ENCODE measurements around the gene CHRND. TPM values are rescaled to one million over a fixed set of nuclear protein-coding genes. Genes with fewer than 3 reads are reported as not detected.

CHRND gene
- total and polyA plus RNA-seq, 2 of the 13 experiments (the other 11 are each of a cell fraction or from before 2014, with no cell fraction given): 0.18 TPM; not detected in 1

GRCh38 chr2:232487385-232488096 is 38.4 kb upstream of the CHRND start, which contains the start of gene ECEL1 (continued):
- no peak for TF ChIP-seq TFDP2 (CRISPR knock-in tag; IDR thresholded peaks at IDR 0.05)
- TF ChIP-seq CHD4 (IDR thresholded peaks at IDR 0.05; ENCODE audit: borderline replicate concordance, low read length): no peak
- TF ChIP-seq EEA1 (CRISPR knock-in tag; IDR thresholded peaks at IDR 0.05; ENCODE audit: borderline replicate concordance): no peak
- TF ChIP-seq ZNF616 (CRISPR knock-in tag; IDR thresholded peaks at IDR 0.05; ENCODE audit: low read depth): no peak

GRCh38 chr2:232488097-232488711 is 37.8 kb upstream of the CHRND start:
- Histone ChIP-seq H3K27me3 (ENCODE audit: control insufficient read depth in 1 of 2, insufficient read depth in 2 of 2, low read length in 2 of 2) (peaks cover 21 to 90% of the 10 kb centered on the region in 2 experiments; a peak in 4 of 5 replicates), H3K4me2 (ENCODE audit: low read depth, low read length) (no peak overlapping the region), H4K20me1 (ENCODE audit: insufficient read depth, low read length) (no peaks in the 10 kb centered on the region; the same call in 1 of the 2 replicates), H3K4me3 (replicated peaks in 1 of 3; ENCODE audit: insufficient read depth in 1 of 3, low read depth in 2 of 3, low read length in 3 of 3) (no peak overlapping the region), H3K27ac (ENCODE audit: extremely low read length, insufficient read depth, low read length) (no peak overlapping the region), H3K9me3 (ENCODE audit: low read length) (no peaks in the 10 kb centered on the region), H3K9ac (ENCODE audit: insufficient read depth, low read depth, low read length) (no peak overlapping the region), H3K79me2 (ENCODE audit: insufficient read depth, low read length) (no peaks in the 10 kb centered on the region), H2AFZ (ENCODE audit: low read length) (no peak overlapping the region), H3K4me1 (ENCODE audit: insufficient read depth, low read length) (no peaks in the 10 kb centered on the region), H3K36me3 (replicated peaks in 1 of 2; ENCODE audit: control insufficient read depth in 1 of 2, insufficient read depth in 2 of 2, low read length in 2 of 2) (no peaks in the 10 kb centered on the region)
- DNase-seq (ENCODE audit: low spot score): no peak
- in situ Hi-C loops (cut with HindIII; ENCODE audit: extremely low pct_ligation_motif_present, low pct_unique_long_range_greater_than_20kb) (no loop called here), intact Hi-C loops (cut with micrococcal nuclease; ENCODE audit: unreplicated experiment) (no loop called here)
- TF ChIP-seq CEBPZ (IDR thresholded peaks at IDR 0.05; ENCODE audit: low read length) (no peak), ZNF800 (CRISPR knock-in tag; IDR thresholded peaks at IDR 0.05) (0 out of 2 replicates have a peak, but pooled peaks have one; percentile 44), EZH2 (conservative IDR thresholded peaks at IDR 0.05; ENCODE audit: low read depth, low read length) (0 out of 2 replicates have a peak, but pooled peaks have one; percentile 60)
- ATAC-seq: peak; percentile 57
- POLR2A ChIA-PET: no interaction called here
- WGBS (ENCODE audit: low lambda C conversion rate): 65% methylated on average over 9 of the region's 16 CpGs
- CTCF ChIA-PET (ENCODE audit: low intra/inter-chr PET ratio, low total read pairs): no interaction called here
- BruUV-seq (replicated peaks): no TSS peak
- no peak for FAIRE-seq
